Activated CD4-positive, CD25-positive, alpha-beta regulatory T cell treated with anti-CD3 and anti-CD28 coated beads, Interleukin-2, amount 50 U/mL, for 16 hours (primary cell): ENCODE results near the gene USP17L19.
"Not testable (repeated sequence)": the region's sequence is repeated elsewhere in the genome, so short reads cannot be mapped to it uniquely, and the experiment has no call there.

Experiments used
- DNase-seq: peaks from one replicate; pipeline ENCODE4 v3.0.0-alpha.2; 2020; ENCODE audit warnings: low read depth, low spot score

Gene USP17L19, protein sequence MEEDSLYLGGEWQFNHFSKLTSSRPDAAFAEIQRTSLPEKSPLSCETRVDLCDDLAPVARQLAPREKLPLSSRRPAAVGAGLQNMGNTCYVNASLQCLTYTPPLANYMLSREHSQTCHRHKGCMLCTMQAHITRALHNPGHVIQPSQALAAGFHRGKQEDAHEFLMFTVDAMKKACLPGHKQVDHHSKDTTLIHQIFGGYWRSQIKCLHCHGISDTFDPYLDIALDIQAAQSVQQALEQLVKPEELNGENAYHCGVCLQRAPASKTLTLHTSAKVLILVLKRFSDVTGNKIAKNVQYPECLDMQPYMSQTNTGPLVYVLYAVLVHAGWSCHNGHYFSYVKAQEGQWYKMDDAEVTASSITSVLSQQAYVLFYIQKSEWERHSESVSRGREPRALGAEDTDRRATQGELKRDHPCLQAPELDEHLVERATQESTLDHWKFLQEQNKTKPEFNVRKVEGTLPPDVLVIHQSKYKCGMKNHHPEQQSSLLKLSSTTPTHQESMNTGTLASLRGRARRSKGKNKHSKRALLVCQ

DNA sequence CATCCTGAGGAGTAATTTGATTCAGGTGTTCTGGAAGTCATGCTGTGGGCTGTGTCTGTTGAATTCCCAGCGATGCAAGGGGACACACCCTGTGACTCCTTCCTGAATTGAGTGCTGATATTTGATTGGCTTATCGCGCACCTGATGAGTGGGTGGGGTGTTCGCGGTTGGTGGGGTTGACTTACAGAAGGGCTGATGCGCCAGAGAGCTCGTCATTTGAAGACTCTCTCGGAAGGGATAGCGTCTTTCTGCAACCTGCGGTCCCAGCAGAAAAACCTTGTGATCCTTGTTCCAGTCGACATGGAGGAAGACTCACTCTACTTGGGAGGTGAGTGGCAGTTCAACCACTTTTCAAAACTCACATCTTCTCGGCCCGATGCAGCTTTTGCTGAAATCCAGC lies at the start of gene USP17L19:
USP17L19 (plus strand) TSS at position 301 of the 400 bp plus-strand sequence; CDS start at position 301, 0 bp downstream.
- DNase-seq = not testable (repeated sequence)

DNA sequence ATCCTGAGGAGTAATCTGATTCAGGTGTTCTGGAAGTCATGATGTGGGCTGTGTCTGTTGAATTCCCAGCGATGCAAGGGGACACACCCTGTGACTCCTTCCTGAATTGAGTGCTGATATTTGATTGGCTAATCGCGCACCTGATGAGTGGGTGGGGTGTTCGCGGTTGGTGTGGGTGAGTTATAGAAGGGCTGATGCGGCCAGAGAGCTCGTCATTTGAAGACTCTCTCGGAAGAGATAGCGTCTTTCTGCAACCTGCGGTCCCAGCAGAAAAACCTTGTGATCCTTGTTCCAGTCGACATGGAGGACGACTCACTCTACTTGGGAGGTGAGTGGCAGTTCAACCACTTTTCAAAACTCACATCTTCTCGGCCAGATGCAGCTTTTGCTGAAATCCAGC lies 42.8 kb upstream of the USP17L19 start, which contains the start of gene USP17L10:
USP17L10 (plus strand) TSS at position 301 of the 400 bp plus-strand sequence; CDS start at position 301, 0 bp downstream.
- DNase-seq = not testable (repeated sequence)

DNA sequence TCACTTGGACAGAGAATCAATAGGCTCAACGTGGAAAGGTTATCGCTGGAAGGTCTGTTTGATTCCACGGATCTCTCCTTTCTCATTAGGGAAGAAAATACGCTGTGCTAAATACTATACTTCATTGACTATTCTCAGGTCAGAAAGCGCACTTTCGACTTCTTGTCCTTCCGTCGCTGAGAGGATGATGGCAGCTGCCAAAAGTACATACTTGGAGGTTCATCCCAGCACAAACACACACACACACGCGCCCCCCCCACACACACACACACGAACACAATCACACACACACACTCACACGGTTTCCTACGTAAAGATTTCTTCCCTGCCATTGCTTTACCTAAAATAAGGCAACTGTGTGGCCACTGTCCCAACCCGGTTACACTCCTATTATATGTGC lies 38.5 kb upstream of the USP17L19 start:
- DNase-seq = not testable (repeated sequence)

DNA sequence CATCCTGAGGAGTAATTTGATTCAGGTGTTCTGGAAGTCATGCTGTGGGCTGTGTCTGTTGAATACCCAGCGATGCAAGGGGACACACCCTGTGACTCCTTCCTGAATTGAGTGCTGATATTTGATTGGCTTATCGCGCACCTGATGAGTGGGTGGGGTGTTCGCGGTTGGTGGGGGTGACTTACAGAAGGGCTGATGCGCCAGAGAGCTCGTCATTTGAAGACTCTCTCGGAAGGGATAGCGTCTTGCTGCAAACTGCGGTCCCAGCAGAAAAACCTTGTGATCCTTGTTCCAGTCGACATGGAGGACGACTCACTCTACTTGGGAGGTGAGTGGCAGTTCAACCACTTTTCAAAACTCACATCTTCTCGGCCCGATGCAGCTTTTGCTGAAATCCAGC lies 38.1 kb upstream of the USP17L19 start, which contains the start of gene USP17L11:
USP17L11 (plus strand) TSS at position 301 of the 400 bp plus-strand sequence; CDS start at position 301, 0 bp downstream.
- not testable (repeated sequence) for DNase-seq

DNA sequence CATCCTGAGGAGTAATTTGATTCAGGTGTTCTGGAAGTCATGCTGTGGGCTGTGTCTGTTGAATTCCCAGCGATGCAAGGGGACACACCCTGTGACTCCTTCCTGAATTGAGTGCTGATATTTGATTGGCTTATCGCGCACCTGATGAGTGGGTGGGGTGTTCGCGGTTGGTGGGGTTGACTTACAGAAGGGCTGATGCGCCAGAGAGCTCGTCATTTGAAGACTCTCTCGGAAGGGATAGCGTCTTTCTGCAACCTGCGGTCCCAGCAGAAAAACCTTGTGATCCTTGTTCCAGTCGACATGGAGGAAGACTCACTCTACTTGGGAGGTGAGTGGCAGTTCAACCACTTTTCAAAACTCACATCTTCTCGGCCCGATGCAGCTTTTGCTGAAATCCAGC lies 33.3 kb upstream of the USP17L19 start, which contains the start of gene USP17L12:
USP17L12 (plus strand) TSS at position 301 of the 400 bp plus-strand sequence; CDS start at position 301, 0 bp downstream.
- DNase-seq = not testable (repeated sequence)

DNA sequence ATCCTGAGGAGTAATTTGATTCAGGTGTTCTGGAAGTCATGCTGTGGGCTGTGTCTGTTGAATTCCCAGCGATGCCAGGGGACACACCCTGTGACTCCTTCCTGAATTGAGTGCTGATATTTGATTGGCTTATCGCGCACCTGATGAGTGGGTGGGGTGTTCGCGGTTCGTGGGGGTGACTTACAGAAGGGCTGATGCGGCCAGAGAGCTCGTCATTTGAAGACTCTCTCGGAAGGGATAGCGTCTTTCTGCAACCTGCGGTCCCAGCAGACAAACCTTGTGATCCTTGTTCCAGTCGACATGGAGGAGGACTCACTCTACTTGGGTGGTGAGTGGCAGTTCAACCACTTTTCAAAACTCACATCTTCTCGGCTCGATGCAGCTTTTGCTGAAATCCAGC lies 28.6 kb upstream of the USP17L19 start, which contains the start of gene USP17L13:
USP17L13 (plus strand) TSS at position 301 of the 400 bp plus-strand sequence; CDS start at position 301, 0 bp downstream.
- DNase-seq = not testable (repeated sequence)

DNA sequence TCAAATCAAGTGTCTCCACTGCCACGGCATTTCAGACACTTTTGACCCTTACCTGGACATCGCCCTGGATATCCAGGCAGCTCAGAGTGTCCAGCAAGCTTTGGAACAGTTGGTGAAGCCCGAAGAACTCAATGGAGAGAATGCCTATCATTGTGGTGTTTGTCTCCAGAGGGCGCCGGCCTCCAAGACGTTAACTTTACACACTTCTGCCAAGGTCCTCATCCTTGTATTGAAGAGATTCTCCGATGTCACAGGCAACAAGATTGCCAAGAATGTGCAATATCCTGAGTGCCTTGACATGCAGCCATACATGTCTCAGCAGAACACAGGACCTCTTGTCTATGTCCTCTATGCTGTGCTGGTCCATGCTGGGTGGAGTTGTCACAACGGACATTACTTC lies 22.9 kb upstream of the USP17L19 start:
- not testable (repeated sequence) for DNase-seq

DNA sequence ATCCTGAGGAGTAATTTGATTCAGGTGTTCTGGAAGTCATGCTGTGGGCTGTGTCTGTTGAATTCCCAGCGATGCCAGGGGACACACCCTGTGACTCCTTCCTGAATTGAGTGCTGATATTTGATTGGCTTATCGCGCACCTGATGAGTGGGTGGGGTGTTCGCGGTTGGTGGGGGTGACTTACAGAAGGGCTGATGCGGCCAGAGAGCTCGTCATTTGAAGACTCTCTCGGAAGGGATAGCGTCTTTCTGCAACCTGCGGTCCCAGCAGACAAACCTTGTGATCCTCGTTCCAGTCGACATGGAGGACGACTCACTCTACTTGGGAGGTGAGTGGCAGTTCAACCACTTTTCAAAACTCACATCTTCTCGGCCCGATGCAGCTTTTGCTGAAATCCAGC lies 19.1 kb upstream of the USP17L19 start, which contains the start of gene USP17L15:
USP17L15 (plus strand) TSS at position 301 of the 400 bp plus-strand sequence; CDS start at position 301, 0 bp downstream.
- DNase-seq = not testable (repeated sequence)

DNA sequence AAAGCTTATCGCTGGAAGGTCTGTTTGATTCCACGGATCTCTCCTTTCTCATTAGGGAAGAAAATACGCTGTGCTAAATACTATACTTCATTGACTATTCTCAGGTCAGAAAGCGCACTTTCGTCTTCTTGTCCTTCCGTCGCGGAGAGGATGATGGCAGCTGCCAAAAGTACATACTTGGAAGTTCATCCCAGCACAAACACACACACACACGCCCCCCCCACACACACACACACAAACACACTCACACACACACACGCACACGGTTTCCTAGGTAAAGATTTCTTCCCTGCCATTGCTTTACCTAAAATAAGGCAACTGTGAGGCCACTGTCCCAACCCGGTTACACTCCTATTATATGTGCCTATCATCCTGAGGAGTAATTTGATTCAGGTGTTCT lies 14.7 kb upstream of the USP17L19 start:
- DNase-seq = not testable (repeated sequence)

DNA sequence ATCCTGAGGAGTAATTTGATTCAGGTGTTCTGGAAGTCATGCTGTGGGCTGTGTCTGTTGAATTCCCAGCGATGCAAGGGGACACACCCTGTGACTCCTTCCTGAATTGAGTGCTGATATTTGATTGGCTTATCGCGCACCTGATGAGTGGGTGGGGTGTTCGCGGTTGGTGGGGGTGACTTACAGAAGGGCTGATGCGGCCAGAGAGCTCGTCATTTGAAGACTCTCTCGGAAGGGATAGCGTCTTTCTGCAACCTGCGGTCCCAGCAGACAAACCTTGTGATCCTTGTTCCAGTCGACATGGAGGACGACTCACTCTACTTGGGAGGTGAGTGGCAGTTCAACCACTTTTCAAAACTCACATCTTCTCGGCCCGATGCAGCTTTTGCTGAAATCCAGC lies 9.6 kb upstream of the USP17L19 start, which contains the start of gene USP17L17:
USP17L17 (plus strand) TSS at position 301 of the 400 bp plus-strand sequence; CDS start at position 301, 0 bp downstream.
- DNase-seq = not testable (repeated sequence)

DNA sequence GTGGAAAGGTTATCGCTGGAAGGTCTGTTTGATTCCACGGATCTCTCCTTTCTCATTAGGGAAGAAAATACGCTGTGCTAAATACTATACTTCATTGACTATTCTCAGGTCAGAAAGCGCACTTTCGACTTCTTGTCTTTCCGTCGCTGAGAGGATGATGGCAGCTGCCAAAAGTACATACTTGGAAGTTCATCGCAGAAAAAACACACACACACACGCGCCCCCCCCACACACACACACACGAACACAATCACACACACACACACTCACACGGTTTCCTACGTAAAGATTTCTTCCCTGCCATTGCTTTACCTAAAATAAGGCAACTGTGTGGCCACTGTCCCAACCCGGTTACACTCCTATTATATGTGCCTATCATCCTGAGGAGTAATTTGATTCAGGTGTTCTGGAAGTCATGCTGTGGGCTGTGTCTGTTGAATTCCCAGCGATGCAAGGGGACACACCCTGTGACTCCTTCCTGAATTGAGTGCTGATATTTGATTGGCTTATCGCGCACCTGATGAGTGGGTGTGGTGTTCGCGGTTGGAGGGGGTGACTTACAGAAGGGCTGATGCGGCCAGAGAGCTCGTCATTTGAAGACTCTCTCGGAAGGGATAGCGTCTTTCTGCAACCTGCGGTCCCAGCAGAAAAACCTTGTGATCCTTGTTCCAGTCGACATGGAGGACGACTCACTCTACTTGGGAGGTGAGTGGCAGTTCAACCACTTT lies 5.1 kb upstream of the USP17L19 start, which contains the start of gene USP17L18:
USP17L18 (plus strand) TSS at position 678 of the 728 bp plus-strand sequence; CDS start at position 678, 0 bp downstream.
- peak; percentile 1 for DNase-seq

DNA sequence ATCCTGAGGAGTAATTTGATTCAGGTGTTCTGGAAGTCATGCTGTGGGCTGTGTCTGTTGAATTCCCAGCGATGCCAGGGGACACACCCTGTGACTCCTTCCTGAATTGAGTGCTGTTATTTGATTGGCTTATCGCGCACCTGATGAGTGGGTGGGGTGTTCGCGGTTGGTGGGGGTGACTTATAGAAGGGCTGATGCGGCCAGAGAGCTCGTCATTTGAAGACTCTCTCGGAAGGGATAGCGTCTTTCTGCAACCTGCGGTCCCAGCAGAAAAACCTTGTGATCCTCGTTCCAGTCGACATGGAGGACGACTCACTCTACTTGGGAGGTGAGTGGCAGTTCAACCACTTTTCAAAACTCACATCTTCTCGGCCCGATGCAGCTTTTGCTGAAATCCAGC lies 4.6 kb downstream of the USP17L19 start, which contains the start of gene USP17L20:
USP17L20 (plus strand) TSS at position 301 of the 400 bp plus-strand sequence; CDS start at position 301, 0 bp downstream.
- not testable (repeated sequence) for DNase-seq

DNA sequence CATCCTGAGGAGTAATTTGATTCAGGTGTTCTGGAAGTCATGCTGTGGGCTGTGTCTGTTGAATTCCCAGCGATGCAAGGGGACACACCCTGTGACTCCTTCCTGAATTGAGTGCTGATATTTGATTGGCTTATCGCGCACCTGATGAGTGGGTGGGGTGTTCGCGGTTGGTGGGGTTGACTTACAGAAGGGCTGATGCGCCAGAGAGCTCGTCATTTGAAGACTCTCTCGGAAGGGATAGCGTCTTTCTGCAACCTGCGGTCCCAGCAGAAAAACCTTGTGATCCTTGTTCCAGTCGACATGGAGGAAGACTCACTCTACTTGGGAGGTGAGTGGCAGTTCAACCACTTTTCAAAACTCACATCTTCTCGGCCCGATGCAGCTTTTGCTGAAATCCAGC lies 9.4 kb downstream of the USP17L19 start, which contains the start of gene USP17L21:
USP17L21 (plus strand) TSS at position 301 of the 400 bp plus-strand sequence; CDS start at position 301, 0 bp downstream.
- not testable (repeated sequence) for DNase-seq

DNA sequence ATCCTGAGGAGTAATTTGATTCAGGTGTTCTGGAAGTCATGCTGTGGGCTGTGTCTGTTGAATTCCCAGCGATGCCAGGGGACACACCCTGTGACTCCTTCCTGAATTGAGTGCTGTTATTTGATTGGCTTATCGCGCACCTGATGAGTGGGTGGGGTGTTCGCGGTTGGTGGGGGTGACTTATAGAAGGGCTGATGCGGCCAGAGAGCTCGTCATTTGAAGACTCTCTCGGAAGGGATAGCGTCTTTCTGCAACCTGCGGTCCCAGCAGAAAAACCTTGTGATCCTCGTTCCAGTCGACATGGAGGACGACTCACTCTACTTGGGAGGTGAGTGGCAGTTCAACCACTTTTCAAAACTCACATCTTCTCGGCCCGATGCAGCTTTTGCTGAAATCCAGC lies 14.1 kb downstream of the USP17L19 start, which contains the start of gene USP17L22:
USP17L22 (plus strand) TSS at position 301 of the 400 bp plus-strand sequence; CDS start at position 301, 0 bp downstream.
- DNase-seq = not testable (repeated sequence)

DNA sequence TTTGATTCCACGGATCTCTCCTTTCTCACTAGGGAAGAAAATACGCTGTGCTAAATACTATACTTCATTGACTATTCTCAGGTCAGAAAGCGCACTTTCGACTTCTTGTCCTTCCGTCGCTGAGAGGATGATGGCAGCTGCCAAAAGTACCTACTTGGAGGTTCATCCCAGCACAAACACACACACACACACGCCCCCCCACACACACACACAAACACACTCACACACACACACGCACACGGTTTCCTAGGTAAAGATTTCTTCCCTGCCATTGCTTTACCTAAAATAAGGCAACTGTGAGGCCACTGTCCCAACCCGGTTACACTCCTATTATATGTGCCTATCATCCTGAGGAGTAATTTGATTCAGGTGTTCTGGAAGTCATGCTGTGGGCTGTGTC lies 18.5 kb downstream of the USP17L19 start:
- DNase-seq = peak; percentile 0
